CD14-positive monocyte (primary cell): Measurements from ENCODE around the gene CYP46A1. TPM values are rescaled to one million over a fixed set of nuclear protein-coding genes. Genes with fewer than 3 reads are reported as not detected.

Experiments
- DNase-seq, 3 donors: peaks; one replicate each; pipeline ENCODE4 v3.0.0-alpha.2; 2011 to 2022
- H2AFZ ChIP-seq: 2 replicates; pipeline ENCODE4 v1.6.0; 2012; ENCODE audit warnings: mild to moderate bottlenecking, low read depth, low read length, inconsistent platforms; ENCODE audit not compliant: insufficient read depth, poor library complexity, severe bottlenecking
- H3K27ac ChIP-seq, 2 donors: 1 replicate in 1 of 2; 2 replicates in 1 of 2; pipeline ENCODE4 v1.5.1; 2012 to 2013; ENCODE audit warnings: low read length in 2 of 2, control low read depth in 1 of 2, inconsistent platforms in 1 of 2, low read depth in 1 of 2, mild to moderate bottlenecking in 1 of 2
- H3K27me3 ChIP-seq, 2 donors: one replicate each; pipeline versions ENCODE4 v1.6.0 to v1.6.1; 2011 to 2013; ENCODE audit warnings: low read length in 2 of 2; ENCODE audit not compliant: control insufficient read depth in 2 of 2, insufficient read depth in 2 of 2
- H3K36me3 ChIP-seq, 2 donors: replicated peaks in 1 of 2; 1 replicate in 1 of 2; 2 replicates in 1 of 2; pipeline versions ENCODE4 v1.5.1 to v1.6.1; 2012 to 2013; ENCODE audit warnings: low read length in 2 of 2, control low read depth in 1 of 2, inconsistent platforms in 1 of 2, mild to moderate bottlenecking in 1 of 2; ENCODE audit not compliant: insufficient read depth in 2 of 2, control insufficient read depth in 1 of 2
- H3K4me1 ChIP-seq, 2 donors: 1 replicate in 1 of 2; 2 replicates in 1 of 2; pipeline versions ENCODE4 v1.5.1 to v1.6.1; 2012 to 2013; ENCODE audit warnings: low read length in 2 of 2, control low read depth in 1 of 2, inconsistent platforms in 1 of 2, mild to moderate bottlenecking in 1 of 2, moderate library complexity in 1 of 2; ENCODE audit not compliant: insufficient read depth in 2 of 2, control insufficient read depth in 1 of 2
- H3K4me2 ChIP-seq: replicated peaks from 2 replicates; pipeline ENCODE3; 2012; ENCODE audit warnings: low read length, moderate library complexity, mild to moderate bottlenecking; ENCODE audit not compliant: poor library complexity, severe bottlenecking; ENCODE audit errors: extremely low read depth
- H3K4me3 ChIP-seq, 3 experiments: fragments of 200-600 bp in 1 of 3; sonication (generic) in 1 of 3; replicated peaks in 1 of 3; 1 replicate in 2 of 3; 2 replicates in 1 of 3; pipeline ENCODE4 v1.5.1; 2011 to 2013; ENCODE audit warnings: low read length in 3 of 3, mild to moderate bottlenecking in 3 of 3, control low read depth in 2 of 3, low read depth in 2 of 3, inconsistent platforms in 1 of 3, moderate library complexity in 1 of 3
- H3K79me2 ChIP-seq: 2 replicates; pipeline ENCODE4 v1.6.0; 2012; ENCODE audit warnings: mild to moderate bottlenecking, control low read depth, inconsistent platforms, low read length, moderate library complexity; ENCODE audit not compliant: insufficient read depth
- H3K9ac ChIP-seq: 2 replicates; pipeline ENCODE4 v1.6.0; 2017; ENCODE audit warnings: low read length, mild to moderate bottlenecking; ENCODE audit not compliant: insufficient read depth, poor library complexity, severe bottlenecking
- H3K9me3 ChIP-seq, 2 donors: replicated peaks in 1 of 2; 1 replicate in 1 of 2; 2 replicates in 1 of 2; pipeline versions ENCODE4 v1.5.1 to v1.6.1; 2012 to 2013; ENCODE audit warnings: low read length in 2 of 2, control low read depth in 1 of 2; ENCODE audit not compliant: control insufficient read depth in 1 of 2, insufficient read depth in 1 of 2
- H4K20me1 ChIP-seq: 2 replicates; pipeline ENCODE4 v1.6.0; 2012; ENCODE audit warnings: mild to moderate bottlenecking, low read length, control low read depth, moderate library complexity; ENCODE audit not compliant: insufficient read depth
- H3K27ac Mint-ChIP-seq, 7 donors: one replicate each; pipeline ENCODE4 v1.8.0; 2020; ENCODE audit warnings: mild to moderate bottlenecking in 7 of 7, mixed read lengths in 7 of 7, moderate library complexity in 6 of 7, inconsistent platforms in 2 of 7
- H3K27me3 Mint-ChIP-seq, 3 donors: one replicate each; pipeline ENCODE4 v1.8.0; 2021 to 2022; ENCODE audit warnings: low read depth in 3 of 3, mild to moderate bottlenecking in 3 of 3, mixed read lengths in 3 of 3, moderate library complexity in 3 of 3, inconsistent platforms in 1 of 3
- H3K36me3 Mint-ChIP-seq, 2 donors: one replicate each; pipeline ENCODE4 v1.8.0; 2020; ENCODE audit warnings: mixed read lengths in 2 of 2, inconsistent platforms in 1 of 2, mild to moderate bottlenecking in 1 of 2
- H3K4me1 Mint-ChIP-seq: one replicate; pipeline ENCODE4 v1.8.0; 2020; ENCODE audit warnings: mild to moderate bottlenecking, mixed read lengths
- H3K4me3 Mint-ChIP-seq, 2 donors: one replicate each; pipeline ENCODE4 v1.8.0; 2020; ENCODE audit warnings: mild to moderate bottlenecking in 2 of 2, mixed read lengths in 2 of 2, moderate library complexity in 1 of 2
- H3K9me3 Mint-ChIP-seq, 7 donors: one replicate each; pipeline ENCODE4 v1.8.0; 2020 to 2022; ENCODE audit warnings: mixed read lengths in 7 of 7, mild to moderate bottlenecking in 6 of 7, moderate library complexity in 6 of 7, inconsistent platforms in 2 of 7
- CTCF ChIP-seq: fragments of 200-600 bp; IDR thresholded peaks from one replicate; pipeline ENCODE4 v1.8.0; 2022; ENCODE audit warnings: antibody characterized with exemption, mild to moderate bottlenecking
- WGBS: methylation state at CpG from one replicate; pipeline ENCODE4 v1.1.5; 2013; ENCODE audit warnings: missing lambda C conversion rate; ENCODE audit not compliant: insufficient coverage; 5-methylcytosine and 5-hydroxymethylcytosine counted together
- intact Hi-C, 2 donors: fragments of 100-400 bp; cut with micrococcal nuclease; formaldehyde crosslinking; loops; one replicate each; pipeline versions ENCODE4 v1.15.0 to v1.15.1; 2023
- polyA plus RNA-seq, 3 donors: library from polyadenylated mRNA; depleted of rRNA in 1 of 3; unstranded in 2 of 3; stranded (reverse) in 1 of 3; fragments of 300-500 nt in 2 of 3; fragments of >200 nt in 1 of 3; fragmentation: Illumina TruSeq in 2 of 3; gene quantifications; 1 replicate in 2 of 3; 2 replicates in 1 of 3; pipeline ENCODE4 v1.2.3, GENCODE V29; 2012 to 2021

The CYP46A1 gene
- polyA plus RNA-seq, 3 donors, result not detected

- no peak for TF ChIP-seq CTCF
- H3K36me3 Mint-ChIP-seq, result no peaks in the 10 kb centered on the region
- Histone ChIP-seq H3K4me1 (no peaks in the 10 kb centered on the region), H3K4me3 (no peak overlapping the region), H3K79me2 (no peaks in the 10 kb centered on the region), H3K9me3 (no peaks in the 10 kb centered on the region), H3K27me3 (no peaks in the 10 kb centered on the region), H2AFZ (no peak overlapping the region), H3K4me2 (no peak overlapping the region), H3K9ac (no peak overlapping the region), H4K20me1 (no peaks in the 10 kb centered on the region), H3K36me3 (no peaks in the 10 kb centered on the region), H3K27ac (no peak overlapping the region)
- no peak overlapping the region for H3K27ac Mint-ChIP-seq
- WGBS, result 98% methylated on average over 11 of the region's 26 CpGs
- DNase-seq, result no peak
- peaks cover 6% of the 10 kb centered on the region for H3K4me1 Mint-ChIP-seq
- intact Hi-C loops, result no loop called here
- H3K27me3 Mint-ChIP-seq, result peaks cover 10 to 28% (median 16%) of the 10 kb centered on the region in 3 donors
- no peak overlapping the region for H3K4me3 Mint-ChIP-seq
- H3K9me3 Mint-ChIP-seq, result peaks cover 0 to 6% (median 2%) of the 10 kb centered on the region in 7 donors
Observed at GRCh38 chr14:99773521-99774497, 89.7 kb downstream of the CYP46A1 start.

- Mint-ChIP-seq H3K27ac (no peak overlapping the region), H3K9me3 (peaks cover under 1 to 15% (median 5%) of the 10 kb centered on the region in 7 donors), H3K36me3 (no peaks in the 10 kb centered on the region), H3K27me3 (peaks cover 10 to 28% (median 20%) of the 10 kb centered on the region in 3 donors), H3K4me3 (no peak overlapping the region), H3K4me1 (peaks cover 6% of the 10 kb centered on the region)
- Histone ChIP-seq H3K27ac (no peak overlapping the region), H3K27me3 (no peaks in the 10 kb centered on the region), H3K4me3 (no peak overlapping the region), H2AFZ (no peak overlapping the region), H4K20me1 (no peaks in the 10 kb centered on the region), H3K79me2 (no peaks in the 10 kb centered on the region), H3K4me2 (no peak overlapping the region), H3K9me3 (peaks cover 0 to 4% of the 10 kb centered on the region in 2 donors), H3K9ac (no peak overlapping the region), H3K4me1 (no peaks in the 10 kb centered on the region), H3K36me3 (no peaks in the 10 kb centered on the region)
- 88% methylated on average over 4 of the region's 6 CpGs for WGBS
- intact Hi-C loops, result no loop called here
- no peak for TF ChIP-seq CTCF
- no peak for DNase-seq
Observed at GRCh38 chr14:99774556-99775307, 90.6 kb downstream of the CYP46A1 start.
